Neuron (in vitro differentiated cells): ENCODE measurements around the gene ACTA2.

Experiments
- H2AFZ ChIP-seq: one replicate; pipeline ENCODE4 v1.6.1; 2013; ENCODE audit warnings: low read depth, mild to moderate bottlenecking, inconsistent platforms, low read length, moderate library complexity
- H3K27me3 ChIP-seq: one replicate; pipeline ENCODE4 v1.6.1; 2013; ENCODE audit warnings: low read length; ENCODE audit not compliant: insufficient read depth
- H3K36me3 ChIP-seq: one replicate; pipeline ENCODE4 v1.6.1; 2013; ENCODE audit warnings: low read length; ENCODE audit not compliant: insufficient read depth
- H3K4me1 ChIP-seq: one replicate; pipeline ENCODE4 v1.6.1; 2013; ENCODE audit warnings: low read length; ENCODE audit not compliant: insufficient read depth
- H3K4me3 ChIP-seq: 2 replicates; pipeline ENCODE4 v1.5.1; 2013; ENCODE audit warnings: mild to moderate bottlenecking, low read length, moderate library complexity
- H3K9me3 ChIP-seq: one replicate; pipeline ENCODE4 v1.6.1; 2013; ENCODE audit warnings: low read length

Gene ACTA2

GRCh38 chr10:88957381-88957780, 4.8 kb upstream of the ACTA2 start:
- Histone ChIP-seq H3K4me3 (no peak overlapping the region), H3K36me3 (no peaks in the 10 kb centered on the region), H3K4me1 (no peaks in the 10 kb centered on the region), H3K9me3 (no peaks in the 10 kb centered on the region), H2AFZ (no peak overlapping the region), H3K27me3 (no peaks in the 10 kb centered on the region)

GRCh38 chr10:88954458-88955083, 2.0 kb upstream of the ACTA2 start:
- Histone ChIP-seq H3K4me3 (no peak overlapping the region), H3K36me3 (no peaks in the 10 kb centered on the region), H2AFZ (no peak overlapping the region), H3K4me1 (peaks cover 8% of the 10 kb centered on the region), H3K9me3 (no peaks in the 10 kb centered on the region), H3K27me3 (no peaks in the 10 kb centered on the region)

GRCh38 chr10:88953662-88954061, 1.1 kb upstream of the ACTA2 start:
- no peak overlapping the region for H3K4me3 ChIP-seq
- H3K27me3 ChIP-seq, result no peaks in the 10 kb centered on the region
- no peak overlapping the region for H2AFZ ChIP-seq
- no peaks in the 10 kb centered on the region for H3K9me3 ChIP-seq
- H3K4me1 ChIP-seq, result peaks cover 8% of the 10 kb centered on the region
- no peaks in the 10 kb centered on the region for H3K36me3 ChIP-seq

- Histone ChIP-seq H3K4me3 (no peak overlapping the region), H2AFZ (no peak overlapping the region), H3K27me3 (no peaks in the 10 kb centered on the region), H3K36me3 (no peaks in the 10 kb centered on the region), H3K9me3 (no peaks in the 10 kb centered on the region), H3K4me1 (peaks cover 8% of the 10 kb centered on the region)
These were observed 2.4 kb downstream of the ACTA2 start for GRCh38 chr10:88949912-88950837.

GRCh38 chr10:88949051-88949450, 3.5 kb downstream of the ACTA2 start:
- Histone ChIP-seq H3K4me3 (no peak overlapping the region), H3K9me3 (no peaks in the 10 kb centered on the region)

GRCh38 chr10:88946965-88947590, 5.5 kb downstream of the ACTA2 start:
- Histone ChIP-seq H3K4me3 (no peak overlapping the region), H2AFZ (no peak overlapping the region), H3K9me3 (no peaks in the 10 kb centered on the region), H3K36me3 (no peaks in the 10 kb centered on the region), H3K27me3 (no peaks in the 10 kb centered on the region), H3K4me1 (peaks cover 8% of the 10 kb centered on the region)

More at GRCh38 chr10:88949051-88949450, 3.5 kb downstream of the ACTA2 start:
- Histone ChIP-seq H3K27me3 (no peaks in the 10 kb centered on the region), H3K36me3 (no peaks in the 10 kb centered on the region), H2AFZ (no peak overlapping the region), H3K4me1 (peaks cover 8% of the 10 kb centered on the region)

GRCh38 chr10:88946200-88946599, 6.4 kb downstream of the ACTA2 start:
- no peaks in the 10 kb centered on the region for H3K9me3 ChIP-seq
- H2AFZ ChIP-seq, result no peak overlapping the region
- H3K36me3 ChIP-seq, result no peaks in the 10 kb centered on the region
- H3K4me3 ChIP-seq, result no peak overlapping the region
- H3K4me1 ChIP-seq, result peaks cover under 1% of the 10 kb centered on the region
- no peaks in the 10 kb centered on the region for H3K27me3 ChIP-seq

- no peaks in the 10 kb centered on the region for H3K27me3 ChIP-seq
- H3K4me3 ChIP-seq, result no peak overlapping the region
- no peaks in the 10 kb centered on the region for H3K9me3 ChIP-seq
- no peak overlapping the region for H2AFZ ChIP-seq
- no peaks in the 10 kb centered on the region for H3K36me3 ChIP-seq
- no peaks in the 10 kb centered on the region for H3K4me1 ChIP-seq
These were observed 7.8 kb downstream of the ACTA2 start for GRCh38 chr10:88944813-88945212.

GRCh38 chr10:88943778-88944177, 8.8 kb downstream of the ACTA2 start:
- H3K4me1 ChIP-seq, result no peaks in the 10 kb centered on the region
- no peaks in the 10 kb centered on the region for H3K36me3 ChIP-seq
- no peaks in the 10 kb centered on the region for H3K9me3 ChIP-seq
- no peak overlapping the region for H3K4me3 ChIP-seq
- no peaks in the 10 kb centered on the region for H3K27me3 ChIP-seq
- no peak overlapping the region for H2AFZ ChIP-seq

- no peak overlapping the region for H2AFZ ChIP-seq
- no peaks in the 10 kb centered on the region for H3K36me3 ChIP-seq
- no peaks in the 10 kb centered on the region for H3K4me1 ChIP-seq
- H3K9me3 ChIP-seq, result no peaks in the 10 kb centered on the region
- H3K27me3 ChIP-seq, result no peaks in the 10 kb centered on the region
- no peak overlapping the region for H3K4me3 ChIP-seq
These were observed 11.5 kb downstream of the ACTA2 start for GRCh38 chr10:88941026-88941425.

GRCh38 chr10:88938938-88939337, 13.6 kb downstream of the ACTA2 start:
- Histone ChIP-seq H3K27me3 (no peaks in the 10 kb centered on the region), H3K4me1 (no peaks in the 10 kb centered on the region), H3K36me3 (no peaks in the 10 kb centered on the region), H2AFZ (no peak overlapping the region), H3K9me3 (no peaks in the 10 kb centered on the region), H3K4me3 (no peak overlapping the region)

- H3K4me3 ChIP-seq, result no peak overlapping the region
- H2AFZ ChIP-seq, result no peak overlapping the region
- no peaks in the 10 kb centered on the region for H3K36me3 ChIP-seq
- H3K9me3 ChIP-seq, result no peaks in the 10 kb centered on the region
- H3K4me1 ChIP-seq, result no peaks in the 10 kb centered on the region
- no peaks in the 10 kb centered on the region for H3K27me3 ChIP-seq
These were observed 14.5 kb downstream of the ACTA2 start for GRCh38 chr10:88938039-88938438.

- Histone ChIP-seq H3K36me3 (no peaks in the 10 kb centered on the region), H3K4me3 (no peak overlapping the region), H3K9me3 (no peaks in the 10 kb centered on the region), H3K4me1 (no peaks in the 10 kb centered on the region), H3K27me3 (no peaks in the 10 kb centered on the region), H2AFZ (no peak overlapping the region)
These were observed 15.9 kb downstream of the ACTA2 start for GRCh38 chr10:88936656-88937055.
